Measurements from ENCODE around the gene MRPL28. TPM values are rescaled to one million over a fixed set of nuclear protein-coding genes. Genes with fewer than 3 reads are reported as not detected.

MRPL28 gene
- total and polyA plus RNA-seq, 2 donors (not counting 3 experiments of a cell fraction or from before 2014, with no cell fraction given), result 104 to 180 TPM

DNA sequence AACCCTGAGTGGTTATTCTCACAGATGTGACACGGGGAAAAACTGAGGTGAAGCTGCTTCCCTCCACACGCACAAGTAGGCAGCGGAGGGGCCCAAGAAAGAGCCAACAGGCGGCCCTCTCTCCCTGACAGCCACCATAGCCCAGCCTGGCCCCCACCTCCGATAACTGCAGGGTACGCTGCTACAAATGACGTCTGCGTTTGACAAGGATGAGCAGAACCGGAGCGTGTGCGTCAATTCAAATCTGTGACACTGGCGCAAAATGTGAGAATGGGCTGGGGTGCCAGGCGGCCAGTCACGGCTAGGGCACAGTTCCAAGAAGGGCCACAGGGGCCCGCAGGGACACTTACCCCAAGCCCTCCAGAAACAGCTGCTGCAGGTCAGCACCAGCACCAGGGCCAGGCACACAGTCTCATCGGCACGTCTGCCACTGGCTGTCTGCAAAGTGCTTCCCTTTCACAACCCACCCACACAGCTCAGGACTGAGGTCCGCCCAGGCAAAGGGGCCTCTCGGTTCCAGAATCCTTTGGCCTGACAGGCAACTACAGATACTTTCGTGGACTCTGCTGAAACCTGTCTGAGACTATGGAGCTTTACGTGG is 32.3 kb downstream of the MRPL28 start:
- Histone ChIP-seq H3K27me3 (ENCODE audit: control insufficient read depth in 2 of 2, insufficient read depth in 2 of 2, low read length in 2 of 2) (no peaks in the 10 kb centered on the region), H3K4me3 (replicated peaks in 1 of 3; ENCODE audit: insufficient read depth in 1 of 3, low read depth in 1 of 3, low read length in 3 of 3) (no peak overlapping the region), H3K9ac (replicated peaks; ENCODE audit: extremely low read depth, insufficient read depth, low read length) (no peak overlapping the region), H3K4me2 (ENCODE audit: insufficient read depth, low read length) (no peak overlapping the region), H3K79me2 (ENCODE audit: control insufficient read depth, insufficient read depth, low read length) (peaks cover 80% of the 10 kb centered on the region), H3K36me3 (ENCODE audit: control insufficient read depth in 2 of 2, extremely low read depth in 1 of 2, insufficient read depth in 2 of 2, low read length in 2 of 2) (peaks cover 0 to 3% of the 10 kb centered on the region in 2 experiments), H4K20me1 (replicated peaks; ENCODE audit: control insufficient read depth, extremely low read depth, insufficient read depth, low read length) (no peaks in the 10 kb centered on the region), H3K4me1 (ENCODE audit: control insufficient read depth, extremely low read depth, insufficient read depth, low read length) (no peaks in the 10 kb centered on the region), H3K9me1 (replicated peaks; ENCODE audit: control insufficient read depth, extremely low read depth, insufficient read depth, low read length) (no peaks in the 10 kb centered on the region), H3K27ac (ENCODE audit: insufficient read depth, low read depth, low read length) (no peak overlapping the region), H2AFZ (ENCODE audit: low read depth, low read length) (no peak overlapping the region), H3K9me3 (replicated peaks; ENCODE audit: control insufficient read depth, insufficient read depth, low read length) (no peaks in the 10 kb centered on the region)
- ChIA-PET POLR2A (no interaction called here), CTCF (interaction anchor here (0.7 to 1.8 kb wide), 2 partner anchors 14 to 24 kb away, joined by 4 to 5 read pairs; partner anchors contain the start of gene AXIN1)
- intact Hi-C loops (cut with micrococcal nuclease) (no loop called here), dilution Hi-C loops (cut with MboI; ENCODE audit: extremely low pct_ligation_motif_present, low sequenced_read_pairs) (no loop called here)
- FAIRE-seq, result no peak
- TF ChIP-seq POLR2AphosphoS5 (IDR thresholded peaks at IDR 0.05; ENCODE audit: insufficient read depth, low read depth, low read length), result no peak
- no peak for TF ChIP-seq POLR2A (IDR thresholded peaks at IDR 0.05; ENCODE audit: low read depth, low read length)
- no peak for TF ChIP-seq JUN (IDR thresholded peaks at IDR 0.05; ENCODE audit: borderline replicate concordance, insufficient read depth, insufficient read length, low read depth)
- no TSS peak for BruUV-seq (replicated peaks)
- no peak for DNase-seq (ENCODE audit: low read depth, low spot score)

GRCh38 chr16:337437-337836 is 32.9 kb downstream of the MRPL28 start:
- peaks cover 78% of the 10 kb centered on the region for H3K79me2 ChIP-seq (ENCODE audit: control insufficient read depth, insufficient read depth, low read length)
- H3K27me3 ChIP-seq (ENCODE audit: control insufficient read depth in 2 of 2, insufficient read depth in 2 of 2, low read length in 2 of 2), result no peaks in the 10 kb centered on the region
- H3K4me1 ChIP-seq (ENCODE audit: control insufficient read depth, extremely low read depth, insufficient read depth, low read length), result no peaks in the 10 kb centered on the region
- CTCF ChIA-PET, result interaction anchor here (0.6 to 1.8 kb wide), 4 partner anchors 11 to 83 kb away, joined by 3 to 5 read pairs (median 4); partner anchors contain the start of gene AXIN1
- no peak overlapping the region for H2AFZ ChIP-seq (ENCODE audit: low read depth, low read length)
- no peaks in the 10 kb centered on the region for H3K9me3 ChIP-seq (replicated peaks; ENCODE audit: control insufficient read depth, insufficient read depth, low read length)
- H3K9ac ChIP-seq (replicated peaks; ENCODE audit: extremely low read depth, insufficient read depth, low read length), result no peak overlapping the region
- TF ChIP-seq MYC (IDR thresholded peaks at IDR 0.05; ENCODE audit: low read depth, low read length) (no peak), JUN (IDR thresholded peaks at IDR 0.05; ENCODE audit: borderline replicate concordance, insufficient read depth, insufficient read length, low read depth) (no peak), POLR2A (IDR thresholded peaks at IDR 0.05; ENCODE audit: low read depth, low read length) (no peak), CTCF (IDR thresholded peaks at IDR 0.05; ENCODE audit: extremely low read depth in 1 of 2, insufficient read depth in 1 of 2, low read depth in 1 of 2, low read length in 2 of 2) (no peak)
- TF ChIP-seq, protein P1, sequence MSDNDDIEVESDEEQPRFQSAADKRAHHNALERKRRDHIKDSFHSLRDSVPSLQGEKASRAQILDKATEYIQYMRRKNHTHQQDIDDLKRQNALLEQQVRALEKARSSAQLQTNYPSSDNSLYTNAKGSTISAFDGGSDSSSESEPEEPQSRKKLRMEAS (IDR thresholded peaks at IDR 0.05; ENCODE audit: insufficient read depth, insufficient read length), result no peak
- no TSS peak for BruUV-seq (replicated peaks)
- peaks cover 0 to 3% of the 10 kb centered on the region in 2 experiments for H3K36me3 ChIP-seq (ENCODE audit: control insufficient read depth in 2 of 2, extremely low read depth in 1 of 2, insufficient read depth in 2 of 2, low read length in 2 of 2)
- H3K9me1 ChIP-seq (replicated peaks; ENCODE audit: control insufficient read depth, extremely low read depth, insufficient read depth, low read length), result no peaks in the 10 kb centered on the region
- no peak for FAIRE-seq
- H3K4me2 ChIP-seq (ENCODE audit: insufficient read depth, low read length), result no peak overlapping the region
- intact Hi-C loops (cut with micrococcal nuclease) (no loop called here), dilution Hi-C loops (cut with MboI; ENCODE audit: extremely low pct_ligation_motif_present, low sequenced_read_pairs) (no loop called here)
- no peak overlapping the region for H3K4me3 ChIP-seq (replicated peaks in 1 of 3; ENCODE audit: insufficient read depth in 1 of 3, low read depth in 1 of 3, low read length in 3 of 3)
- no peak overlapping the region for H3K27ac ChIP-seq (ENCODE audit: insufficient read depth, low read depth, low read length)
- DNase-seq (ENCODE audit: low read depth, low spot score), result no peak
- POLR2A ChIA-PET, result interaction anchor here (0.7 kb wide), 1 partner anchor 152 kb away, joined by 8 read pairs; no protein-coding TSS in a partner anchor
- H4K20me1 ChIP-seq (replicated peaks; ENCODE audit: control insufficient read depth, extremely low read depth, insufficient read depth, low read length), result no peaks in the 10 kb centered on the region

All from endothelial cell of umbilical vein (primary cell).